22Rv1 (cell line): Measurements from ENCODE around the gene BTBD9.

Experiments used
- H3K27ac ChIP-seq: fragments of 450-650 bp; 2 replicates; pipeline ENCODE4 v1.5.1; 2017
- CTCF ChIP-seq: fragments of 450-650 bp; IDR thresholded peaks from 2 replicates; pipeline ENCODE4 v1.5.1; 2017; ENCODE audit warnings: mild to moderate bottlenecking
- ZFX ChIP-seq: fragments of 450-650 bp; IDR thresholded peaks from 2 replicates; pipeline ENCODE4 v1.6.1; 2017; ENCODE audit warnings: antibody characterized with exemption, borderline replicate concordance

BTBD9 gene

DNA sequence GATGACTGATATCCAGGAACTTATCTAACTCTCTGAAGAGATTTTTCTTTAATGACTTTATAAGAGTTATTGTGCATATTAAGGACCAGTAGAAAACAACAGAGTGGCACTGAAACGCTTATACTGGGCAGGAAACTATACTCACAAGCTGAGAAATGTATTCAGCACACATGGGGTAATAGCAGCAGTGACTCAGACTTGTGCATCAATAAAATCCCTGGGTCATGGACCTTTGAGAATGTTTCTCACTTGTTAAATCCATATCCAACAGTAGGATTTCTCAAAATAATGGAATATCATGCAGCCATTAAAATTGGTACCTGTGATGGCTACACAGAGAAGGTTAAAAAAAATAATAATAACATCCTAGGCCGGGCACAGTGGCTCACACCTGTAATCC lies 219.5 kb downstream of the BTBD9 start:
- TF ChIP-seq ZFX (no peak), CTCF (no peak)
- no peak overlapping the region for H3K27ac ChIP-seq

- no peak for TF ChIP-seq ZFX
- no peak for TF ChIP-seq CTCF
- H3K27ac ChIP-seq, result no peak overlapping the region
Observed at GRCh38 chr6:38417521-38417920, 222.2 kb downstream of the BTBD9 start.

DNA sequence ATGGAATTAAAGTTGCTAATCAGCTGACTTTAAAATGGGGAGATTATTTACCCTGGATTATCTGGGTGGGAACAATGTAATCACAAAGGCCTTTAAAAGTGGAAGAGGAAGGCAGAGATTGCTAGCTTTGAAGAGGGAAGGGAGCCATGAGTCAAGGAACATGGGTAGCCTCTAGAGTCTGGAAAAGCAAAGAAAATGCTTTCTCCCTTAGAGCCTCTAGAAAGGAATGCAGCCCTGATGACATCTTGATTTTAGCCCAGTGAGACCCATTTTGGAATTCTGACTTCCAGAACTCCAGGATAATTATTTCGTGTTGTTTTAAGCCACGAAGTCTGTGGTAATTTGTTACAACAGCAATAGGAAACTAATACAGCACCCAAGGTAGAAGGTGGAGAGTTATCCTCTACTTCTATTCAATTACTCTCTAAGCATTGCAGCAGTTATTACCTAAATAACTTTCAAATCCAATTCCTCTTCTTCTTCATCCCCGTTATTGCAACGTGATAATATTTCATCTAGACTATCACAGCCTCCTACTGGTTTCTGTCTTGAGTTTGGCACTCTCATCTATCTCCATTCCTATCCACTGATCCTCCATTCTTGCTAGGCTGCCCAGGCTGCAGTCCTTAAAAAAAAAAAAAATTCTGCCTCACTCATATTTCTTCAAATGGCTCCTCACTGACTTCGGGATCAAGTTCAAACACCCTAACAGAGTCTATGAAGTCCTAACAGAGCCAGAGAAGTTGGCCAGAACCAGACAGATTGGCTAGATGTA lies 224.3 kb downstream of the BTBD9 start:
- H3K27ac ChIP-seq, result no peak overlapping the region
- TF ChIP-seq ZFX (no peak), CTCF (no peak)

- H3K27ac ChIP-seq, result no peak overlapping the region
- no peak for TF ChIP-seq CTCF
- TF ChIP-seq ZFX, result no peak
Observed at GRCh38 chr6:38413102-38413800, 226.5 kb downstream of the BTBD9 start.

- TF ChIP-seq ZFX, result no peak
- TF ChIP-seq CTCF, result no peak
- H3K27ac ChIP-seq, result no peak overlapping the region
Observed at GRCh38 chr6:38407192-38407591, 232.5 kb downstream of the BTBD9 start.

GRCh38 chr6:38406096-38406495 lies 233.6 kb downstream of the BTBD9 start:
- TF ChIP-seq CTCF, result no peak
- TF ChIP-seq ZFX, result no peak

More at GRCh38 chr6:38406096-38406495, 233.6 kb downstream of the BTBD9 start:
- H3K27ac ChIP-seq, result no peak overlapping the region
